Iris pigment epithelial cell (primary cell): ENCODE data around the gene ACTN4.

Source experiments
- DNase-seq: peaks from one replicate; pipeline ENCODE4 v3.0.0-alpha.2; 2011; ENCODE audit warnings: low read depth

The ACTN4 gene

GRCh38 chr19:38635483-38636399 lies 11.7 kb upstream of the ACTN4 start:
- no peak for DNase-seq

GRCh38 chr19:38638461-38638860 lies 9.0 kb upstream of the ACTN4 start:
- no peak for DNase-seq

- no peak for DNase-seq
These were observed 7.8 kb upstream of the ACTN4 start for GRCh38 chr19:38639679-38640078.

GRCh38 chr19:38640368-38640767 lies 7.1 kb upstream of the ACTN4 start:
- DNase-seq = no peak

- DNase-seq = no peak
These were observed 5.3 kb upstream of the ACTN4 start for GRCh38 chr19:38642176-38642575.

GRCh38 chr19:38644719-38645118 lies 2.7 kb upstream of the ACTN4 start:
- no peak for DNase-seq

GRCh38 chr19:38647966-38648768 lies 718 bp downstream of the ACTN4 start:
- DNase-seq = no peak

GRCh38 chr19:38648769-38649304 lies 1.4 kb downstream of the ACTN4 start:
- DNase-seq = no peak

- no peak for DNase-seq
These were observed 2.1 kb downstream of the ACTN4 start for GRCh38 chr19:38649305-38650171.

GRCh38 chr19:38650172-38650775 lies 2.8 kb downstream of the ACTN4 start:
- no peak for DNase-seq

GRCh38 chr19:38650911-38651584 lies 3.6 kb downstream of the ACTN4 start:
- DNase-seq = peak; percentile 53

- peak; percentile 69 for DNase-seq
These were observed 5.7 kb downstream of the ACTN4 start for GRCh38 chr19:38653028-38653571.

GRCh38 chr19:38654628-38655055 lies 7.2 kb downstream of the ACTN4 start:
- peak; percentile 56 for DNase-seq

- DNase-seq = no peak
These were observed 7.8 kb downstream of the ACTN4 start for GRCh38 chr19:38655148-38655824.

- peak; percentile 85 for DNase-seq
These were observed 8.9 kb downstream of the ACTN4 start for GRCh38 chr19:38656171-38656981.

GRCh38 chr19:38657633-38658222 lies 10.3 kb downstream of the ACTN4 start:
- peak; percentile 81 for DNase-seq

GRCh38 chr19:38658462-38659306 lies 11.2 kb downstream of the ACTN4 start:
- DNase-seq = peak; percentile 100

GRCh38 chr19:38660724-38661123 lies 13.3 kb downstream of the ACTN4 start:
- DNase-seq = no peak
